GM23248 (cell line): ENCODE measurements around the gene CAPN7. TPM values are rescaled to one million over a fixed set of nuclear protein-coding genes. Genes with fewer than 3 reads are reported as not detected.

ENCODE experiments used
- DNase-seq: peaks from one replicate; pipeline ENCODE4 v3.0.0-alpha.2; 2015
- H2AFZ ChIP-seq: fragments of 200-600 bp; sonication (generic); 2 replicates; pipeline ENCODE4 v1.6.1; 2016; ENCODE audit warnings: antibody characterized with exemption
- H3F3A ChIP-seq: fragments of 200-600 bp; sonication (generic); 2 replicates; pipeline ENCODE4 v1.6.1; 2016; ENCODE audit warnings: mild to moderate bottlenecking, antibody characterized with exemption, mixed run types; ENCODE audit not compliant: insufficient read depth
- H3K27ac ChIP-seq: fragments of 200-600 bp; sonication (generic); 2 replicates; pipeline ENCODE4 v1.5.1; 2016; ENCODE audit warnings: mild to moderate bottlenecking
- H3K27me3 ChIP-seq: fragments of 200-600 bp; sonication (generic); replicated peaks from 2 replicates; pipeline ENCODE4 v1.6.1; 2016; ENCODE audit warnings: mild to moderate bottlenecking; ENCODE audit not compliant: insufficient read depth
- H3K36me3 ChIP-seq: fragments of 200-600 bp; sonication (generic); 2 replicates; pipeline ENCODE4 v1.6.1; 2016; ENCODE audit warnings: low read depth, mild to moderate bottlenecking
- H3K4me1 ChIP-seq: fragments of 200-600 bp; sonication (generic); 2 replicates; pipeline ENCODE4 v1.6.1; 2016; ENCODE audit warnings: mild to moderate bottlenecking; ENCODE audit not compliant: insufficient read depth
- H3K4me2 ChIP-seq: fragments of 200-600 bp; sonication (generic); one replicate; pipeline ENCODE4 v1.6.1; 2016; ENCODE audit warnings: mild to moderate bottlenecking; ENCODE audit not compliant: unreplicated experiment
- H3K4me3 ChIP-seq: fragments of 200-600 bp; sonication (generic); 2 replicates; pipeline ENCODE4 v1.5.1; 2016; ENCODE audit warnings: mild to moderate bottlenecking
- H3K79me2 ChIP-seq: fragments of 200-600 bp; sonication (generic); 2 replicates; pipeline ENCODE4 v1.6.1; 2016; ENCODE audit warnings: mild to moderate bottlenecking; ENCODE audit not compliant: insufficient read depth
- H3K9ac ChIP-seq: fragments of 200-600 bp; sonication (generic); 2 replicates; pipeline ENCODE4 v1.6.1; 2016; ENCODE audit warnings: mild to moderate bottlenecking
- H3K9me2 ChIP-seq: fragments of 200-600 bp; sonication (generic); 2 replicates; pipeline ENCODE4 v1.6.1; 2016; ENCODE audit warnings: mixed run types, mild to moderate bottlenecking, moderate library complexity; ENCODE audit not compliant: insufficient read depth
- H3K9me3 ChIP-seq: fragments of 200-600 bp; sonication (generic); one replicate; pipeline ENCODE4 v1.6.1; 2017; ENCODE audit warnings: low read depth
- H4K20me1 ChIP-seq: fragments of 200-600 bp; sonication (generic); 2 replicates; pipeline ENCODE4 v1.6.0; 2016; ENCODE audit not compliant: insufficient read depth
- EZH2 ChIP-seq: fragments of 200-600 bp; sonication (generic); IDR thresholded peaks from 2 replicates; pipeline ENCODE4 v1.6.1; 2018; ENCODE audit warnings: antibody characterized with exemption, mild to moderate bottlenecking; ENCODE audit not compliant: insufficient read depth, poor library complexity, severe bottlenecking
- EZH2phosphoT487 ChIP-seq: fragments of 200-600 bp; sonication (generic); IDR thresholded peaks from 2 replicates; pipeline ENCODE4 v1.6.1; 2018; ENCODE audit warnings: antibody characterized with exemption, moderate library complexity, mild to moderate bottlenecking, low read depth; ENCODE audit not compliant: insufficient read depth
- WGBS, 2 experiments: methylation state at CpG; one replicate each; pipeline ENCODE4 v1.1.6; 2015 to 2017; ENCODE audit warnings: low lambda C conversion rate in 2 of 2, low coverage in 1 of 2; ENCODE audit errors: missing lambda C conversion rate in 2 of 2; 5-methylcytosine and 5-hydroxymethylcytosine counted together
- in situ Hi-C: fragments of 300-500 bp; cut with MboI; formaldehyde crosslinking; loops from 2 replicates; pipeline ENCODE4 v1.15.0; 2020
- polyA plus RNA-seq: library from polyadenylated mRNA; unstranded; fragments of >200 nt; fragmentation: Nextera tagmentation; extraction: Ambion mirVana; gene quantifications from 2 replicates; pipeline ENCODE4 v1.2.1, GENCODE V29; 2016
- total RNA-seq: library from RNA; depleted of rRNA; stranded (reverse); fragments of >200 nt; shearing (Covaris generic); gene quantifications from 2 replicates; pipeline ENCODE4 v1.2.3, GENCODE V29; 2014

The CAPN7 gene
- total and polyA plus RNA-seq, 2 experiments from 2014 or later, result 21.3 to 38.3 TPM

DNA sequence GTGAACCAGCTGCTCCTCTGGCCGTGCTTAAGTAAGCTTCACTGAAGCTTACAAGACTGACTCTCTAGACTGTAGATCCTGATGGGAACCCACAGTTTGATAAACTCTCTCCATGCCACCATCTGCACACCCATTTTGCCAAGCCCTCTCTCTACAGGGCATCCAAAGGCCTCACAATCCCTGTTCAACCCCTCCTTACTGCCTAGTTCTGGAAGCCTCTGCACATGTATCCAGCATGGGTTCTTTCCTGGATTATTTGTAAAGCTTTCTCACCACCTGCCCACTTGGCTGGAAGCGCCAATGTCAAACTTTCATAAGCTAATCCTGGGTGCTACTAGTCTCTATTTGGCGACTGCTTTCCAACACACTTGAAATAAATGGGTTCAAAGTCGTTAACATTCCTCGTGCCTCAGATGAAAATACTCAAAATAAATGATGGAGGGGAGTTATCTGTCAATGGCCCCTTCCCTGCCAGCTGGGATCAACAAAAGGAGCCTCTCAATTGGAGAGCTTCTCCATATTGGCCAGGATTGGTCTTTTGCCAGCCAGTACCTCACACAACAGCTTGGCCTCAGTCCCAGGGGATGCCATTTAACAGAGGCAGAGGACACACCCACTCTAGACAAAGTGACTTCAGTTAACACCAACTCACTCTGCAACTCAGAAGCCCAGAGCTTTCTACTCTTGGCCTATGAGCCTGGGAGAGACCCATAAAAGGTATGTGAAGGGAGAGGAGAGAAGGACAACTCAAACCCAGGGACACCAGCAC, 78.3 kb downstream of the CAPN7 start:
- Histone ChIP-seq H3K9me3 (no peaks in the 10 kb centered on the region), H3K4me3 (no peak overlapping the region), H3F3A (peaks cover 9% of the 10 kb centered on the region; the same call in 1 of the 2 replicates), H3K9ac (no peak overlapping the region), H3K4me2 (no peak overlapping the region), H3K79me2 (peaks cover 99% of the 10 kb centered on the region), H3K4me1 (peaks cover 13% of the 10 kb centered on the region), H3K9me2 (no peaks in the 10 kb centered on the region), H3K36me3 (no peaks in the 10 kb centered on the region), H3K27ac (no peak overlapping the region), H3K27me3 (no peaks in the 10 kb centered on the region), H2AFZ (no peak overlapping the region), H4K20me1 (no peaks in the 10 kb centered on the region)
- DNase-seq, result peak; percentile 61
- WGBS, 2 experiments, result 97 to 99% methylated on average over 5 of the region's 5 CpGs
- TF ChIP-seq EZH2phosphoT487, result no peak
- TF ChIP-seq EZH2, result no peak
- in situ Hi-C loops, result no loop called here

- WGBS, 2 experiments, result 84 to 86% methylated on average over 8 of the region's 8 CpGs
- in situ Hi-C loops, result no loop called here
- Histone ChIP-seq H3K79me2 (peaks cover 100% of the 10 kb centered on the region), H4K20me1 (no peaks in the 10 kb centered on the region), H3K4me2 (no peak overlapping the region), H3K4me1 (peaks cover 10% of the 10 kb centered on the region), H3K27me3 (no peaks in the 10 kb centered on the region), H2AFZ (no peak overlapping the region), H3K4me3 (no peak overlapping the region), H3F3A (peaks cover 9% of the 10 kb centered on the region; the same call in 1 of the 2 replicates), H3K9ac (no peak overlapping the region), H3K9me2 (no peaks in the 10 kb centered on the region), H3K27ac (no peak overlapping the region), H3K36me3 (no peaks in the 10 kb centered on the region), H3K9me3 (no peaks in the 10 kb centered on the region)
- TF ChIP-seq EZH2phosphoT487, result no peak
- TF ChIP-seq EZH2, result no peak
- DNase-seq, result no peak
These were observed 80.0 kb downstream of the CAPN7 start for GRCh38 chr3:15286022-15286421.

- peak overlapping the region; percentile 43; the same call in 1 of the 2 replicates for H3K9ac ChIP-seq
- peaks cover 9% of the 10 kb centered on the region; the same call in 1 of the 2 replicates for H3F3A ChIP-seq
- no peaks in the 10 kb centered on the region for H3K9me3 ChIP-seq
- no peaks in the 10 kb centered on the region for H3K9me2 ChIP-seq
- H3K4me1 ChIP-seq, result peaks cover 10% of the 10 kb centered on the region
- peak; percentile 89 for DNase-seq
- H3K4me3 ChIP-seq, result no peak overlapping the region
- H3K27me3 ChIP-seq, result no peaks in the 10 kb centered on the region
- WGBS, 2 experiments, result 52 to 54% methylated on average over 13 of the region's 13 CpGs
- peak overlapping the region; percentile 55 for H3K27ac ChIP-seq
- TF ChIP-seq EZH2phosphoT487 (no peak), EZH2 (no peak)
- in situ Hi-C loops, result no loop called here
- H3K36me3 ChIP-seq, result peaks cover 7% of the 10 kb centered on the region
- H2AFZ ChIP-seq, result no peak overlapping the region
- peaks cover 99% of the 10 kb centered on the region for H3K79me2 ChIP-seq
- H4K20me1 ChIP-seq, result no peaks in the 10 kb centered on the region
- H3K4me2 ChIP-seq, result peak overlapping the region; percentile 50
These were observed 81.7 kb downstream of the CAPN7 start for GRCh38 chr3:15287565-15288330.

GRCh38 chr3:15288331-15289035, 82.4 kb downstream of the CAPN7 start:
- WGBS, 2 experiments, result 93 to 96% methylated on average over 10 of the region's 10 CpGs
- no peak overlapping the region for H2AFZ ChIP-seq
- peaks cover 98% of the 10 kb centered on the region for H3K79me2 ChIP-seq
- TF ChIP-seq EZH2phosphoT487 (no peak), EZH2 (no peak)
- in situ Hi-C loops, result no loop called here
- no peak overlapping the region for H3K27ac ChIP-seq
- H3K4me1 ChIP-seq, result peaks cover 10% of the 10 kb centered on the region
- H3K9me2 ChIP-seq, result no peaks in the 10 kb centered on the region
- H4K20me1 ChIP-seq, result no peaks in the 10 kb centered on the region
- no peaks in the 10 kb centered on the region for H3K27me3 ChIP-seq
- H3F3A ChIP-seq, result peaks cover 11% of the 10 kb centered on the region; the same call in 1 of the 2 replicates
- no peaks in the 10 kb centered on the region for H3K9me3 ChIP-seq
- H3K4me2 ChIP-seq, result no peak overlapping the region
- no peak overlapping the region for H3K4me3 ChIP-seq
- H3K36me3 ChIP-seq, result peaks cover 7% of the 10 kb centered on the region
- no peak overlapping the region for H3K9ac ChIP-seq
- DNase-seq, result no peak
